H1 (cell line): Measurements from ENCODE around the gene STK39. TPM values are rescaled to one million over a fixed set of nuclear protein-coding genes. Genes with fewer than 3 reads are reported as not detected.
"Not testable (repeated sequence)": the region's sequence is repeated elsewhere in the genome, so short reads cannot be mapped to it uniquely, and the experiment has no call there.

Source experiments
- CTCF ChIA-PET: fragments of 300-600 bp; sonication (Branson Sonifier 250); formaldehyde crosslinking; loops from one replicate; lab custom pipeline; 2021; ENCODE audit not compliant: partially characterized antibody; lab: Charles Lee
- POLR2A ChIA-PET: fragments of 300-600 bp; sonication (Branson Sonifier 250); formaldehyde crosslinking; loops from one replicate; lab custom pipeline; 2021; ENCODE audit warnings: inconsistent platforms; ENCODE audit not compliant: partially characterized antibody; lab: Charles Lee
- DNase-seq, 2 experiments: peaks; one replicate each; pipeline versions ENCODE4 v3.0.0 to v3.0.0-alpha.2; 2010 to 2022; ENCODE audit warnings: low spot score in 2 of 2, low read depth in 1 of 2, mixed read lengths in 1 of 2
- FAIRE-seq: peaks from 2 replicates; lab custom pipeline; 2011; peaks lifted over from hg19 to GRCh38; lab: Jason Lieb, UNC
- H2AFZ ChIP-seq: 2 replicates; pipeline ENCODE4 v1.8.1; 2012; ENCODE audit warnings: low read length, inconsistent platforms
- H2AK5ac ChIP-seq: 2 replicates; pipeline ENCODE4 v1.6.1; 2013; ENCODE audit warnings: low read depth, low read length
- H2BK120ac ChIP-seq: replicated peaks from 2 replicates; pipeline ENCODE3; 2013; ENCODE audit warnings: low read depth, low read length, inconsistent platforms
- H2BK12ac ChIP-seq: 2 replicates; pipeline ENCODE4 v1.6.1; 2013; ENCODE audit warnings: low read depth, low read length
- H2BK15ac ChIP-seq: 2 replicates; pipeline ENCODE4 v1.6.1; 2013; ENCODE audit warnings: low read length
- H2BK20ac ChIP-seq: 2 replicates; pipeline ENCODE4 v1.6.1; 2013; ENCODE audit warnings: low read length
- H2BK5ac ChIP-seq: 2 replicates; pipeline ENCODE4 v1.6.1; 2013; ENCODE audit warnings: low read depth, low read length
- H3K14ac ChIP-seq: 2 replicates; pipeline ENCODE4 v1.6.1; 2013; ENCODE audit warnings: inconsistent platforms; ENCODE audit not compliant: insufficient read length
- H3K18ac ChIP-seq: 2 replicates; pipeline ENCODE4 v1.6.1; 2013; ENCODE audit warnings: low read length; ENCODE audit errors: extremely low read depth
- H3K23ac ChIP-seq: 2 replicates; pipeline ENCODE4 v1.6.1; 2013; ENCODE audit warnings: inconsistent platforms; ENCODE audit not compliant: insufficient read length
- H3K23me2 ChIP-seq: 2 replicates; pipeline ENCODE4 v1.6.1; 2013; ENCODE audit warnings: low read depth, low read length
- H3K27ac ChIP-seq: 2 replicates; pipeline ENCODE4 v1.6.1; 2011; ENCODE audit warnings: low read depth, low read length, inconsistent platforms
- H3K27me3 ChIP-seq, 4 experiments: replicated peaks in 1 of 4; 1 replicate in 1 of 4; 2 replicates in 3 of 4; pipeline versions ENCODE4 v1.6.1 to v1.8.1; 2011 to 2013; ENCODE audit warnings: low read length in 3 of 4, mild to moderate bottlenecking in 3 of 4, inconsistent platforms in 2 of 4, mixed read lengths in 2 of 4, moderate library complexity in 1 of 4; ENCODE audit not compliant: control insufficient read depth in 3 of 4, insufficient read depth in 3 of 4; ENCODE audit errors: extremely low read depth in 1 of 4
- H3K36me3 ChIP-seq, 4 experiments: 2 replicates each; pipeline versions ENCODE4 v1.6.1 to v1.8.1; 2011 to 2013; ENCODE audit warnings: mild to moderate bottlenecking in 4 of 4, low read length in 3 of 4, moderate library complexity in 2 of 4, control low read depth in 1 of 4, inconsistent platforms in 1 of 4; ENCODE audit not compliant: insufficient read depth in 4 of 4, control insufficient read depth in 2 of 4
- H3K4ac ChIP-seq: replicated peaks from 2 replicates; pipeline ENCODE3; 2013; ENCODE audit warnings: low read length, low read depth, mixed read lengths, inconsistent platforms; ENCODE audit not compliant: insufficient read length
- H3K4me1 ChIP-seq, 4 experiments: replicated peaks in 1 of 4; 1 replicate in 1 of 4; 2 replicates in 3 of 4; pipeline versions ENCODE4 v1.6.1 to v1.8.1; 2011 to 2013; ENCODE audit warnings: low read length in 3 of 4, inconsistent platforms in 2 of 4, mixed read lengths in 1 of 4; ENCODE audit not compliant: insufficient read depth in 4 of 4, control insufficient read depth in 3 of 4
- H3K4me2 ChIP-seq, 2 experiments: 2 replicates each; pipeline versions ENCODE4 v1.6.1 to v1.8.1; 2011 to 2013; ENCODE audit warnings: low read depth in 2 of 2, low read length in 2 of 2, control low read depth in 1 of 2, inconsistent platforms in 1 of 2, mild to moderate bottlenecking in 1 of 2; ENCODE audit not compliant: insufficient read depth in 1 of 2
- H3K4me3 ChIP-seq, 4 experiments: fragments of 200-600, 300-600 bp in 1 of 4; sonication (generic), shearing (Covaris generic), sonication (Bioruptor Twin) in 1 of 4; 2 replicates each; pipeline versions ENCODE4 v1.5.1 to v1.8.1; 2011 to 2016; ENCODE audit warnings: low read length in 4 of 4, low read depth in 3 of 4, control low read depth in 2 of 4, inconsistent platforms in 2 of 4, mild to moderate bottlenecking in 2 of 4, mixed read lengths in 1 of 4, moderate library complexity in 1 of 4; ENCODE audit not compliant: insufficient read depth in 2 of 4; ENCODE audit errors: extremely low read depth in 1 of 4
- H3K56ac ChIP-seq: replicated peaks from 2 replicates; pipeline ENCODE3; 2013; ENCODE audit warnings: low read depth, mild to moderate bottlenecking, mixed read lengths, low read length, inconsistent platforms; ENCODE audit not compliant: insufficient read length
- H3K79me1 ChIP-seq: 2 replicates; pipeline ENCODE4 v1.6.1; 2013; ENCODE audit warnings: low read depth, low read length, control low read depth
- H3K79me2 ChIP-seq, 2 experiments: 2 replicates each; pipeline versions ENCODE4 v1.6.1 to v1.8.1; 2012 to 2013; ENCODE audit warnings: low read length in 2 of 2, mild to moderate bottlenecking in 2 of 2, inconsistent platforms in 1 of 2; ENCODE audit not compliant: insufficient read depth in 2 of 2, control insufficient read depth in 1 of 2
- H3K9ac ChIP-seq, 4 experiments: replicated peaks in 1 of 4; 1 replicate in 1 of 4; 2 replicates in 3 of 4; pipeline versions ENCODE4 v1.6.1 to v1.8.1; 2011 to 2013; ENCODE audit warnings: low read depth in 3 of 4, low read length in 3 of 4, control low read depth in 2 of 4, mild to moderate bottlenecking in 2 of 4, moderate library complexity in 2 of 4, inconsistent platforms in 1 of 4; ENCODE audit errors: extremely low read depth in 1 of 4
- H3K9me3 ChIP-seq, 2 experiments: 2 replicates each; pipeline versions ENCODE4 v1.6.1 to v1.8.1; 2012 to 2013; ENCODE audit warnings: mild to moderate bottlenecking in 2 of 2, moderate library complexity in 2 of 2, control low read depth in 1 of 2, inconsistent platforms in 1 of 2, low read depth in 1 of 2, low read length in 1 of 2, mixed read lengths in 1 of 2; ENCODE audit not compliant: insufficient read depth in 2 of 2
- H4K20me1 ChIP-seq, 2 experiments: replicated peaks in 1 of 2; 2 replicates each; pipeline versions ENCODE3 to v1.8.1; 2011 to 2013; ENCODE audit warnings: inconsistent platforms in 2 of 2, low read length in 2 of 2, mild to moderate bottlenecking in 1 of 2; ENCODE audit not compliant: insufficient read depth in 2 of 2, control insufficient read depth in 1 of 2
- H4K5ac ChIP-seq: 2 replicates; pipeline ENCODE4 v1.6.1; 2013; ENCODE audit warnings: low read length, low read depth, mixed read lengths, inconsistent platforms; ENCODE audit not compliant: insufficient read length
- H4K8ac ChIP-seq: 2 replicates; pipeline ENCODE4 v1.8.0; 2013; ENCODE audit warnings: mild to moderate bottlenecking, moderate library complexity, low read length, inconsistent platforms; ENCODE audit not compliant: insufficient read depth; ENCODE audit errors: extremely low read depth
- H4K91ac ChIP-seq: replicated peaks from 2 replicates; pipeline ENCODE3; 2013; ENCODE audit warnings: low read length, mixed read lengths, inconsistent platforms; ENCODE audit not compliant: insufficient read length
- WGBS, 2 experiments: shearing (Covaris generic) in 1 of 2; methylation state at CpG; one replicate each; pipeline versions ENCODE4 v1.1.6 to v1.1.7; 2013 to 2015; ENCODE audit warnings: low lambda C conversion rate in 2 of 2, mixed read lengths in 2 of 2, inconsistent platforms in 1 of 2, low coverage in 1 of 2, missing lambda C conversion rate in 1 of 2; ENCODE audit not compliant: insufficient replicate concordance in 2 of 2, insufficient coverage in 1 of 2, insufficient read length in 1 of 2; ENCODE audit errors: extremely low coverage in 1 of 2, missing lambda C conversion rate in 1 of 2; 5-methylcytosine and 5-hydroxymethylcytosine counted together
- polyA plus RNA-seq, 7 experiments: library from polyadenylated mRNA; depleted of rRNA in 3 of 7; stranded (reverse) in 5 of 7; unstranded in 2 of 7; fragments of >200 nt in 5 of 7; fragments of 200-250 nt in 2 of 7; gene quantifications; 1 replicate in 5 of 7; 2 replicates in 1 of 7; 4 replicates in 1 of 7; pipeline versions ENCODE4 v1.2.1 to v1.2.3, GENCODE V29; 2011 to 2013; ENCODE audit warnings: missing spikeins in 2 of 7, mixed read lengths in 2 of 7
- total RNA-seq: library from RNA; stranded (reverse); fragmentation: NEBNext Ultra II Directional; extraction: Animal tissue kit (Norgen Biotek cat#: 25700); gene quantifications from 2 replicates; pipeline ENCODE4 v1.2.1, GENCODE V29; 2021

The STK39 gene
- total and polyA plus RNA-seq, 2 of the 8 experiments (the other 6 are each of a cell fraction or from before 2014, with no cell fraction given) = 13.7 to 23.8 TPM

GRCh38 chr2:168122210-168122609 is 125.2 kb downstream of the STK39 start:
- H2BK20ac ChIP-seq, H2AK5ac ChIP-seq, H3K23ac ChIP-seq, H4K5ac ChIP-seq, H3K27ac ChIP-seq, H4K91ac ChIP-seq, H3K27me3 ChIP-seq, DNase-seq, H3K23me2 ChIP-seq, H2BK120ac ChIP-seq, H3K4me2 ChIP-seq, H3K4ac ChIP-seq, H3K56ac ChIP-seq, H3K9ac ChIP-seq, H2BK12ac ChIP-seq, H3K36me3 ChIP-seq, H3K9me3 ChIP-seq, H3K79me2 ChIP-seq, H2BK5ac ChIP-seq, H4K8ac ChIP-seq, H3K18ac ChIP-seq, H3K14ac ChIP-seq, H3K4me3 ChIP-seq, H4K20me1 ChIP-seq, POLR2A ChIA-PET, H2BK15ac ChIP-seq, H3K4me1 ChIP-seq, H3K79me1 ChIP-seq, FAIRE-seq, H2AFZ ChIP-seq: not testable (repeated sequence)
- WGBS, 2 experiments = 100% methylated on average over 1 of the region's 1 CpG; no CpG with 5 or more reads in 1 of the 2 experiments
- CTCF ChIA-PET = interaction anchor here (8.9 kb wide), 1 partner anchor 17 kb away, joined by 95 read pairs; no protein-coding TSS in a partner anchor
